ENCODE data around the gene SUCO. TPM values are rescaled to one million over a fixed set of nuclear protein-coding genes. Genes with fewer than 3 reads are reported as not detected.

Gene SUCO
- total and polyA plus RNA-seq, 2 of the 13 experiments (the other 11 are each of a cell fraction or from before 2014, with no cell fraction given), result 12.6 to 25.5 TPM

DNA sequence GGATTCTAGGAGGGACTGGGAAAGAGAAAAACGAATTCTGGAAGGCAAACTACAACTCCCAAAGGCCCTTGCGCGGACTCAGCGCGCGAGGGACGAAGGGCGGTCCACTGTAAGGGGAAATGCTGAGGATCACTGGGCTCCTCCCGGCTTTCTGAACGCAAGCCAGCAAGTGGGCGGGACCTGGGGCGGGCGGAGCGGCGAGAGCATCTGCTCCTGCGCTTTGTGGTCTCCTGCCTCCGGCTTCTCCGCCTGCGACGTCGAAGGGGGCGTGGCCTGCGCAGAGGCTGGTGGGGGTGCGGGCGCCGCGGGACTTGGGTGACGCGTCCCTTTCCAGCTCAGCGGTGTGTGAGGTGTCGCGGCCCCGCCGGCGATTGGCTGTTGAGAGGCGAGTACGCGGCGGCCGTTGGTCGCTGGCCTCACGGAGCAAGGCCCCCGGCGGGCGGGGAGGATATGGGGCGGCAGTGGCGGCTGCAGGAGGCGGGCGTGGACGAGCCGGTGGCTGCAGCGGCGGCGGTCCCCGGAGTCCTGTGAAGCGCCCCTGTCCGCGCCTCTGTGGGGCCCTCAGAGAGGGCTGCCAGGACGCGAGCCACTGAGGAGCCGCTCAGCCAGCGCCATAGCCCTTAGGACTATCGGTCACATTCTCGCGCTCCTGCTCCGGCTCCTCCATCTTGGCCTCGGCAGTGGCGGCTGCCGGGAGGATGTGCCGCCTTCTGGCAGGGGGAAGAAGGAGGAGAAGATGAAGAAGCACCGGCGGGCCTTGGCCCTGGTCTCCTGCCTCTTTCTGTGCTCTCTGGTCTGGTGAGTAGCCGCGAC is at the start of gene SUCO (continued):
- TF ChIP-seq TBL1XR1 (IDR thresholded peaks at IDR 0.05; ENCODE audit: borderline replicate concordance, low read length, partially characterized antibody) (no peak), ZNF124 (CRISPR knock-in tag; IDR thresholded peaks at IDR 0.05) (peak; percentile 52; the same call in 1 of the 2 replicates), RCOR2 (CRISPR knock-in tag; IDR thresholded peaks at IDR 0.05) (no peak), ZNF263 (CRISPR knock-in tag; IDR thresholded peaks at IDR 0.05) (0 out of 2 replicates have a peak, but pooled peaks have one; percentile 10), ZNF362 (CRISPR knock-in tag; IDR thresholded peaks at IDR 0.05; ENCODE audit: borderline replicate concordance) (peak; percentile 48; the same call in 1 of the 2 replicates), SNAI1 (CRISPR knock-in tag; IDR thresholded peaks at IDR 0.05; ENCODE audit: borderline replicate concordance) (0 out of 2 replicates have a peak, but pooled peaks have one; percentile 34), ZNF333 (CRISPR knock-in tag; IDR thresholded peaks at IDR 0.05; ENCODE audit: borderline replicate concordance) (peak; percentile 40; the same call in 1 of the 2 replicates), ZFP62 (CRISPR knock-in tag; IDR thresholded peaks at IDR 0.05) (no peak), PHF21A (CRISPR knock-in tag; IDR thresholded peaks at IDR 0.05) (peak; percentile 3; the same call in 1 of the 2 replicates), ZNF841 (CRISPR knock-in tag; IDR thresholded peaks at IDR 0.05; ENCODE audit: borderline replicate concordance) (no peak), HOXA5 (CRISPR knock-in tag; IDR thresholded peaks at IDR 0.05) (0 out of 2 replicates have a peak, but pooled peaks have one; percentile 15), RXRB (CRISPR knock-in tag; IDR thresholded peaks at IDR 0.05; ENCODE audit: borderline replicate concordance) (peak; percentile 12; the same call in 1 of the 2 replicates), STAG1 (CRISPR knock-in tag; IDR thresholded peaks at IDR 0.05) (0 out of 2 replicates have a peak, but pooled peaks have one; percentile 10), ZNF275 (CRISPR knock-in tag; IDR thresholded peaks at IDR 0.05; ENCODE audit: borderline replicate concordance) (peak; percentile 22; the same call in 1 of the 2 replicates), RFX5 (IDR thresholded peaks at IDR 0.05; ENCODE audit: low read depth, low read length) (peak; percentile 70), HIVEP1 (CRISPR knock-in tag; IDR thresholded peaks at IDR 0.05) (no peak; the same call in 1 of the 2 replicates), KAT8 (CRISPR knock-in tag; IDR thresholded peaks at IDR 0.05) (peak; percentile 57; the same call in 1 of the 2 replicates), LCORL (IDR thresholded peaks at IDR 0.05) (no peak), LCORL (CRISPR knock-in tag; IDR thresholded peaks at IDR 0.05) (peak; percentile 45; the same call in 1 of the 2 replicates), HCFC1 (IDR thresholded peaks at IDR 0.05; ENCODE audit: low read depth, low read length) (peak; percentile 80), ARNTL (CRISPR knock-in tag; IDR thresholded peaks at IDR 0.05) (0 out of 2 replicates have a peak, but pooled peaks have one; percentile 60), ZNF350 (CRISPR knock-in tag; IDR thresholded peaks at IDR 0.05; ENCODE audit: borderline replicate concordance, low read depth) (peak; percentile 40), MAFF (IDR thresholded peaks at IDR 0.05; ENCODE audit: low read depth, low read length) (no peak), NFIB (CRISPR knock-in tag; IDR thresholded peaks at IDR 0.05; ENCODE audit: borderline replicate concordance) (no peak), PHF20 (CRISPR knock-in tag; IDR thresholded peaks at IDR 0.05) (peak; percentile 64), ZNF225 (CRISPR knock-in tag; IDR thresholded peaks at IDR 0.05) (0 out of 2 replicates have a peak, but pooled peaks have one; percentile 31)
- TF ChIP-seq, protein P1, sequence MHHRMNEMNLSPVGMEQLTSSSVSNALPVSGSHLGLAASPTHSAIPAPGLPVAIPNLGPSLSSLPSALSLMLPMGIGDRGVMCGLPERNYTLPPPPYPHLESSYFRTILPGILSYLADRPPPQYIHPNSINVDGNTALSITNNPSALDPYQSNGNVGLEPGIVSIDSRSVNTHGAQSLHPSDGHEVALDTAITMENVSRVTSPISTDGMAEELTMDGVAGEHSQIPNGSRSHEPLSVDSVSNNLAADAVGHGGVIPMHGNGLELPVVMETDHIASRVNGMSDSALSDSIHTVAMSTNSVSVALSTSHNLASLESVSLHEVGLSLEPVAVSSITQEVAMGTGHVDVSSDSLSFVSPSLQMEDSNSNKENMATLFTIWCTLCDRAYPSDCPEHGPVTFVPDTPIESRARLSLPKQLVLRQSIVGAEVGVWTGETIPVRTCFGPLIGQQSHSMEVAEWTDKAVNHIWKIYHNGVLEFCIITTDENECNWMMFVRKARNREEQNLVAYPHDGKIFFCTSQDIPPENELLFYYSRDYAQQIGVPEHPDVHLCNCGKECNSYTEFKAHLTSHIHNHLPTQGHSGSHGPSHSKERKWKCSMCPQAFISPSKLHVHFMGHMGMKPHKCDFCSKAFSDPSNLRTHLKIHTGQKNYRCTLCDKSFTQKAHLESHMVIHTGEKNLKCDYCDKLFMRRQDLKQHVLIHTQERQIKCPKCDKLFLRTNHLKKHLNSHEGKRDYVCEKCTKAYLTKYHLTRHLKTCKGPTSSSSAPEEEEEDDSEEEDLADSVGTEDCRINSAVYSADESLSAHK (CRISPR knock-in tag; IDR thresholded peaks at IDR 0.05; ENCODE audit: borderline replicate concordance), result no peak

All from HepG2 (cell line).